Cerebellar nuclear complex (tissue), 1 donor: ENCODE results near the gene CCDC188.

Source experiments
- DNase-seq, 2 experiments: peaks; one replicate each; lab custom pipeline; 2025; lab: John Stamatoyannopoulos, UW

Gene CCDC188

DNA sequence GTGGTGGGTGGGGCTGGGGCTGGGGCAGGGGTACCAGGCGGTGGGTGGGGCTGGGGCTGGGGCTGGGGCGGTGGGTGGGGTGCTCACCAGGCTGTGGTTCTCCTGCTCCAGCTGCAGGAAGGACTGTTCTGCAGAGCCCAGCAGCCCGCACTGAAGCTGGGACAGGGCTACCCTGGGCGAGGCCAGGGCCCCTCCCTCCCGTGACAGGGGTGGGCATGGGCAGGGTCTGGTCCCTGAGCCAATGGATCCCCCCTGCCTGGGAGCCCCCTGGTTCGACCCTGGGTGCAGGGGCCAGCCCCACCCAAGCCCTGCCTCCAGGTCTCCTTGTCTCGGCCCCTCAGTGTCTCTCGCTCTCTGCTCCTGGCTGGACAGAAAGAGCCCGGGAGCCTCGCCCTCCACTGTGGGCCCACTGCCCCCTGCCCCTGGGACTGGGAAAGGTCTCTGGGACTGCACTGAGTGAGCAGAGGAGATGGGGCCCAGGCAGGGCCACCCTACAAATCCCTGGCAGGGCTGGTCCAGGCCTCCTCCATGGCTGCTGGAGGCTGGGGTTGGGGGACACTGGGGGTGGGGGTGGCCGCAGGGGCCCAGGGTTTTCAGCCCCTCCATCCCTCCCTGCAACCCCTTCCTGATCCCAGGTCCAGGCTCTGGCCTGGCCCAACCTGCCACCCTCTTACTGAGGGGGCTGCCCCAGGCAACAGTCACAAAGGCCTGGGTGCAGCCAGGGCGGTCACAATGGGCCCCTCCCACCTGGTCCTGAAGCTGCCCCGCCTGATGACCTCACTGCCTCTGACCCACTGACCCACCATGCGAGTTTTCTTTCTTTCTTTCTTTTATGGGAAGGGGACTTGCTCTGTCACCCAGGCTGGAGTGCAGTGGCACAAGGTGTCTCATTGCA is at the start of gene CCDC188:
TSS of gene CCDC188 (minus strand) at position 675 of the 895 bp plus-strand sequence. CDS start at position 606, 69 bp downstream.
- DNase-seq = no peak

DNA sequence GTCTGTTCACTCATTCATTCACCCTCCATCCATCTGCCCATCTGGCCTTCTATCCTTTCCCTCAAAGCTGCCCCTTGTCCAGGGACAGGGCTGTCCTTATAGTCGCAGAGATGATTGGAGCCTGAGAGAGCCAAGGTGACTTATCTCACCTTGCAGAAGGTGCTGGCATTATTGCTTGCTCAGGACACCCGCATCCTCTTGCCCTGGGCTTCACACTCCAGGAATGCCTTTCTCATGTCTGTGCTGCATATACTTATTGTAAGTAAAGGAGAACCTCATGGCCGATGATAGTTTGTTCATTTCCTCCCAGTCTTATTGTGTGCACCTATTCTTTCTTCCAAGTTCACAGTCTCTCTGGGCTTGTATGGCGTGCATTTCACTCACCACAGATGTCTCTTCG is 49.1 kb upstream of the CCDC188 start:
- no peak for DNase-seq

DNA sequence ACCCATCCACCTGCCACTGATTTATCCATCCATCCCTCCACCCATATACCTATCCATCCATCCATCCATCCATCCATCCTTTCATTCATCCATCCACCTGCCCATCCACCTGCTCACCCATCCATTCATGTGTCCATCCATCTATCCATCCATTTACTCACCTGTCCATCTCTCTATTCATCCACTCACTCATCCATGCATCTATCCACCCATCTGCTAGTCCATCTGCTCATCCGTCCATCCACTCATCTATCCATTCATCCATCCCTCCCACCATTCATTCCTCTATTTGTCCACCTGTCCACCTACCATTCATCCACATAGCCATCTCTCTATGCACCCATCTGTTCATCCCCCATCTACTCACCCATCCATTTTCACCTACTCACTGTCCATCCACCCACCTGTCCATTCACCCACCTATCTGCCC is 48.6 kb upstream of the CCDC188 start:
- no peak for DNase-seq

DNA sequence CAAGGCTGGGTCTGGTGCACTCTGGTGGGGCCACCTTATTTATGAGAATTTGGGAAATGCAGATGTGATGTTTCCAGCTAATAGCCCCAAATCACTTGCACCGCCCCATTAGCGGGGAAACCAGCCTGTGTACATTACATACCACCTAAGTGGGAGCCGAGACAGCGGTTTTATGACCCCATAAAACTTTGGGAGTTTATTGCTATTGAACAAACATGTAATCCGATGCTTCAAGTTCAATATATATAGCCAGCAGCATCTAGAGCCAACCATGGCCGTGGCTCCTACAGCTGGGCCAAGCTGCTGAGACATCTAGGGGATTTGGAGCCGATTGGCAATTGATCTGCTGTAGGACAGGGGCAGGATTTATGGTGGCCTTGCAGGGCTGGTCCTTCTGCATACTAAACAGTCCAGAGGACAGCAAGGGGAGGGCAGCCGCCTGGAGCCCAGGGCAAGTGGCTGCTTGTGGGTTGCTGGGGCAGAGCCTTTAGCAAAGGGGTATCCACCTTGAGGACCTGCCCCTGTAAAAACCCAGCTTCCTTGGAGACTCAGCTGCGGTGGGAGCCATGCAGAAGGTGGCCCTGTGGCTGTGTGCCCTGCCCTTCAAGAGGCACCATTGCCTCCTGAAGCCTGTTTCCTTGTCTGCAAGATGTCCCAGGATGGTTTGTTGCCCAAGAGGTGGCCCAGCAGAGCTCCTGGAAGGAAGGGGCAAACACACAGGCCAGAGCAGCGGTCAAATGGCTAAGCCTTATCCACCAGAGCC is 47.9 kb upstream of the CCDC188 start:
- no peak for DNase-seq

DNA sequence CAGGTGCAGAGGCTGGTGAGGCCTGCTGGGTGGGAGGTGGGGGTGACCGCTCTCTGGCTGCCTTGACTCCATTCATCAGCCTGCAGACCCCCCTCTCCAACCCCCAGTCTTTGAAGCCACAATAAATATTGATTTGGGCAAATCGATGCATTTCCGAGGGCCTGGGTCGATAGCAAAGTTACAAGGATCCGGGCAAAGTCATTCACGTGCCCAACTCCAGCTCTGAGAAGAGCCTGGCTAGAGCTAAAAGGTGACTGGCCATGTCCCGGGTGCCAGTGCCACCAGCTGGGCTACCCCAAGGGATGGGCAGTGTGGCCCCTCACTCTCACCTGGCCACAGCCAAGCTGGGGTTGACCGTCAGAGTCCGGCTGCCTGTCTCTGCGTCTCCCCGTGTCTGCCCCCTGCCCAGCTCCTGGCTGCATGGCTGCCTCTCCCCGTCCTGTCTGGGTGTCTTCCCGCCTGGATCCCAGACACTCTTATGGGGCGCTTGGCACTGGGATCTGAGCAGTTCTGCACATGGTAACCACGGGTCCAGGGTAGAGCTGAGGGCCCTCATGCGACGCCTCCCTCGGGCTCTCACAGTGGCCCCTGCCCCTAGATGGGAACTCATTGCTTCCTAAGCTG is 46.7 kb upstream of the CCDC188 start:
- no peak for DNase-seq

DNA sequence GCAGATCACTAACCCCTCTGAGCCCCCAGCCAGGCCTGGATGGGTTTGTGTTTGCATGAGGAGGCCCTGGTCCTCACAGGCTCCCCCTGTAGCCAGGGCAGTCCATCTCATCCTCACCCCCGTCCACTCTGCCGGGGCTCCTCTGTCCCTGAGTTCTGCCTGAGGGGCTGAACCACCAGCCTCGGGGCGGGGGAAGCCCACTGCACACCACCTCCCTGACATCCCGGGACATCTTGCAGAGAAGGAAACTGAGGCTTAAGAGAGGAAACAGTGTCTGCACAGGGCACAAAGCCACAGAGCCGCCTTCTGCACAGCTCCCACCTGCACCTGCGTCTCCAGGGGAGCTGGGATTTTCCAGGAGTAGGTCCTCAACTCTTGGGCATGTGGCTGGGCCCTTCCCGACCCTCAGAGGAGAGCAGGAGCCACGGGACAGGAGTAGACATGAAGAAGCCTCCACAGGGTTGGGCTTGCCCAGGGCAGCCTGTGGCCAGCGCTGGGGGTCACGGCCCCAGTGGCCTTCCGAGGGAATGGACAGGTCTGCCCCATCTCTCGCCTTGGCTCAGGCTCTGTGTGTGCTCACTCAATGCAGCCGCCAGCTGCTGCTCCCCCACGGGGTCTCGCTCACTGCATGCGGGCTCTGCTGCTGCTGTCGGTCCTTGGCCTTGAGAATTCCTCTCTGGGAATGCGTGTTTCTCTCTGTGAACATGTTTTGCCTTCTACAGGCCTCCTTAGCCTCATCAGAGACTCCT is 45.4 kb upstream of the CCDC188 start:
- no peak for DNase-seq

DNA sequence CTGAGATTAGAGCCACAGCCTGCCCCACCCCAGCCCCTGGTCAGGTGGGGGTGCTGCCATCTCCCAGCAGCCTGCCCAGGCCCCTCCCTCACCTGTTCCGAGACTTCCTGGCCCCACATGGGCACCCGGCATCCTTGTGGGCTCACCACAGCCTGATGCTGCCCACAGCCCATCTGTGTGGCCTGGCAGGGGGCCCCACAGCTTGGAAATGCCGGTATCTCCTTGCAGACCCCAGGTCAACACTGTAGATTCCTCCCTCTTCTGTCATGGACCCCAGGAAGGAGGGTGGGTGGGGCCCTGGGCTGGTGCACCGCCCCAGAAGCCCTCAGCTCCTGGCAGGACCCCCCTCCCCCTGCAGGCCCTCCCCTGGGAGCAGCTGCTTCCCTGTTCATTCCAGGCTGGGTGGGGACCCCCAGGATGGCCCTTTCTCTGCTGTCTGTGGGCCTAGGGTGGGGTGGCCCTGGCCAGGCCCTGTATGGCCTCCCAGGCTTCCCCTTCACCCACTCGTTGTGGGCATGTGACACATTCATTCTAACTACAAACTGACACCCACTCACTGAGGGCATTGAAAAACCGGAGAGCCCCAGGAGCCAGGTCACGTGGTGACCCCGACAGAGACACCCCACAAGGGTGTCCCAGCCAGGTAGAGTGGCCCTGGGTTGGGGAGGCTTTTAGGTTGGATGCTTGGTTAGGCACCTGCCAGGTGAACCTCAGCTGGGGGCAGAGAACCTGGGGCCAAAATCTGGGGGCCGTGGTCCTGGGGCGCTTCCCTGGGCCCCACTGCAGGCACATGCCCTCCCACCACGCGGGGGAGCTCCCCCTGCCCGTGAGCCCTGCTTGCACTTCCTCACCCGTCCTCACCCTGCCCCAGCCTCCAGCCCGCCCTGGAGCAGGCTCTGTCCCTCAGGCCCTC is 44.1 kb upstream of the CCDC188 start:
- DNase-seq = no peak

DNA sequence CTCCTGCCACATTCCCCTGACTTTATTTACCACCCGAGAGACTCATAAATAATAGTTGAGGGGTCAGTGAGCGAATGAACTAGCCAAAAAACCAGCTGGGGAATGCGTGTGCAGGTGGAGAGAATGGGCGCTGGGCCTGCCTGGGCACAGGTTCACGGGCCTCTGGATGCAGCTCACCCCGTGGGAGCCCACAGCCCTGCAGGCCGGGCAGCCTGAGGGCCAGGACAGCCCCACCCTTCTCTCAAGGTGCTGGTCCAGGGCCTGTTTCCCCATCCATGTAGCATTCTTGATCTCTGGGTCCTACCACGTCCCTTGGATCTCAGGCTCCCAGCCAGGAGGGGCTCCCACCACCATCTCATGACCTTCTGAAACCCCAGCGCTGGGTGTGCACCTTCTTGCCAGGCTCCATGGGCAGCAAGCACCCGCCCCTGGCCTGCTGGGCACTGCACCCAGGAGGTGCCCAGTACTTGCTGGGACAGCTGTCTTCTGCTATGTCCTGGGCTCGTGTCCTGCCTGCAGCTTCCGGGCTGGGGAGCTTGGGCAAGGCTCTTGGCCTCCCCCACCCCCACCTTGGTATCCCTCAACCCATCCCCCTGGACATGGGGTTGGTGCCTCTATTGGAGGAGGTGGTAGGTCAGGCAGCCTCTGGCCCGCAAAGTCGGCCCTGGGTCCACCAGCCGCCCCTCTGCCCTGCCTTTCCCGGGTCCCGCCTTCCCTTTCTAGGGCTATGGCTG is 43.1 kb upstream of the CCDC188 start:
- DNase-seq = no peak

DNA sequence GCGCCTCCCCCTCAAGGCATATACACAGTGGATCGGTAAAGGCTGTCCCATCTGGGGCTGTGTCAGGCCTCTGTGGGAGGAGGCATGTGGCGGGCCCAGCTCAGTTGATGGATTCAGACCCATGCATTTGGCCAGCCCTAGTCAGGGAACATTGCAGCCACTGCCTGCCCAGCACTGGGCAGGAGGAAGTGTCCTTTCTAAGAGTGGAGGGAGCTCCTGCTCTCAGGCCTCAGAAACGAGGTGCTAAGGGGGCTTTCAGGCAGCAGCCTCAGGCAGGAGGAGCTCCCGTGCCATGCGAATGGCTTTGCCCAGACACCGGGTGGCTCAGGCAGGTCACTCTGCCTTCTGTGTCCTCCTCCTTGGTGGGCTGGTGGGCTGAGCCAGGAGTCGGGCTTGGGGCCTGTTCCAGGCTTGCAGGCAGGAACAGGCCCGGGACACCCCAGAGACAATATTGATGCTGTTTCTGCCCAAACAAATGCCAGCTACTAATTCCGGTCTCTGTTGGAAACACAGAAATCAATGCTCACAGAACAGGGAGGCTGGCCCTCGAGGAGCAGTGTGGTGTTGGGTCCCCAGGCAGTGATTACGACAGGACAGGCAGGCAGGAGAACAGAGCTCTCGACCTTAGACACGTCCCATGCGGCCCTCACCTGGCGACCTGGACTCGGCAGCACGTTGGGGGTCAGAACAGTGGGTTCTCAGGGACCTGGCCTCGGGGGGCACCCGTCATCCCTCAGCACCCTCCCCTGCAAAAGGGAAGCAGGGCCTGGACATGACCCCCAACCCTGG is 42.3 kb upstream of the CCDC188 start:
- DNase-seq = no peak

DNA sequence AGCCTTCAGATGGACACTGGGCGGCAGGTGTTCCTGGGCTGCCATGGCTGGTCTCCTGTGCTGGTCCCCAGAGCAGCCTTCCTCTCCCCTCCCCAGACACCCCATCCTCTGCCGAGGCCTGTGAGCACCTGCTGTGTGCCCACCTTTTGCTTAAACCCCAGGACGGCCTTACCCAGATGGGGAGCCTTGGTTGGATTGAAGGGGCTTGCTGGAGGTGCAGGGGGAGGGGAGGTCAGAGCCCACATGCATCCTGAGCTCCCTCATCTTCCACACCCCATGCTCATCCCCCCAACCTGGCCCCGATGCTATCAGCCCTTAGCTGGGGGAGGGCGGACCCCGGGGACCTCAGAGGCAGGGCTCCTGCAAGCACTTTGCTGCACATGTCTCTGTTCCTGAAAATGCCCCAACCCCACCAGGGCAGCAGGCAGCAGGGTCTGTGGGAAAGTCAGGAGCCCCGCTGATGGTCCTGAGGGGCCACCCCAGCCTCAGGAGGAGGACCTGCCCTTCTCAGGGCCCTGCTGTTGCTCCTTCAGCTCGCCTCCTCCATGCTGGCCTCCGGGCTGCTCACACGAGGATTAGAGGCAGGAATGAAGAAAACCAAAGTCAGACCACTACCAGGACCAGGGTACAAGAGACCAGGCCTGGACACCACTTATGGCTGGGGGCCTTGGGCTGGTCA is 41.6 kb upstream of the CCDC188 start:
- DNase-seq = no peak

DNA sequence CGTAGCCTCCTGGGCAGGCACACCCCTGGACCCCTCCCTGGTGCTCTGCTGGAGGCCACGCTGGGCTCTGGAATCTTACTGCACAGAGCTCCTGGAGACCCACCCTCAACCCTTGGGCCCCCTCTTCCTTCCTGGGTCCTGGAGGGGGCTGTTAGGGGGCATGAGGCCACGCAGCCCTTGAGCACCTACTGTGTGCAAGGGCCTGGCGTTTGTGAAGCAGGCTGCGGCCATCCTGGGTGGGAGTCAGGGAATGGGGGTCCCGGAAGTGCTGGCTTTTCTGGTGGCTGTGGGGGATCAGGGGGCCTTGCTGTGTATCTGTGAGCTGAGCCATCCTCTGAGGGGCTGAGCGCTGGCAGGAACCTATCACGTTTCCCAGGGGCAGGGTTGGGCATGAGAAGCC is 40.9 kb upstream of the CCDC188 start:
- DNase-seq = no peak

DNA sequence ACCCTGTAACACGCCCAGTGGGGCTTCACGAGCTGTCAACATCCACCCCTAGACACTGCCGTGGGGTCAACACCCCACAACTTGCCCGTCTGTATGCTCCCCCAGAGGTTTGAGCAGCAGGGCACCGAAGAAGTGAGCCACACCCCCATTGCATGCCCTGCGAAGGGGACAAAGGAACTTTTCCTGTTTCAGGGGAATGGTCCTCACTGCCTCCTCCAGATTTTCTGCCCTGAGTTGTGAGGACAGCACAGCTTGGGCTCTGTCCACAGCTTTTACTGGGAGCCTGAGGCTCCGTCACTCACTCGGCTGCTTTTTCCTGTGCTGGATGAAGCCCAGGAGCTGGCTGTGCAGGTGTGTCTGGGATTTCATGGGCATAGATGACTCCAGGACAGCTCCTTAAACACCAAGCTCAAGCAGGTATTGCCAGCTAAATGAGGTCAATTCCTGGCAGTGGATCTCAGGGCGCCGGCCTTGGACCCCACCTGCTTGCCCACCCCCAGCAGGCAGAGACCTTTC is 40.2 kb upstream of the CCDC188 start:
- peak in 1 of 2 experiments; percentile 20 for DNase-seq

DNA sequence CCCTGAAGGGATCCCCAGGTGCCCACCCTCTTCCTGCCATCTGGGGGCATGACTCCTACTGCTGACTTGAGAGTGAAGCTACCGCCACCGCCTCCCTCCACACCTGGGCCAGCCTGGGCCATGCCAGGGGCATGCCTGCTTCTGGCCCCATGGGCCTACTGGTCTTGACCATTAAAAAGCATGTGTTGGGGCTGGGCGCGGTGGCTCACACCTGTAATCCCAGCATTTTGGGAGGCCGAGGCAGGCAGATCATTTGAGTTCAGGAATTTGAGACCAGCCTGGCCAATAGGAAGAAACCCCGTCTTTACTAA is 37.7 kb upstream of the CCDC188 start:
- DNase-seq = no peak

DNA sequence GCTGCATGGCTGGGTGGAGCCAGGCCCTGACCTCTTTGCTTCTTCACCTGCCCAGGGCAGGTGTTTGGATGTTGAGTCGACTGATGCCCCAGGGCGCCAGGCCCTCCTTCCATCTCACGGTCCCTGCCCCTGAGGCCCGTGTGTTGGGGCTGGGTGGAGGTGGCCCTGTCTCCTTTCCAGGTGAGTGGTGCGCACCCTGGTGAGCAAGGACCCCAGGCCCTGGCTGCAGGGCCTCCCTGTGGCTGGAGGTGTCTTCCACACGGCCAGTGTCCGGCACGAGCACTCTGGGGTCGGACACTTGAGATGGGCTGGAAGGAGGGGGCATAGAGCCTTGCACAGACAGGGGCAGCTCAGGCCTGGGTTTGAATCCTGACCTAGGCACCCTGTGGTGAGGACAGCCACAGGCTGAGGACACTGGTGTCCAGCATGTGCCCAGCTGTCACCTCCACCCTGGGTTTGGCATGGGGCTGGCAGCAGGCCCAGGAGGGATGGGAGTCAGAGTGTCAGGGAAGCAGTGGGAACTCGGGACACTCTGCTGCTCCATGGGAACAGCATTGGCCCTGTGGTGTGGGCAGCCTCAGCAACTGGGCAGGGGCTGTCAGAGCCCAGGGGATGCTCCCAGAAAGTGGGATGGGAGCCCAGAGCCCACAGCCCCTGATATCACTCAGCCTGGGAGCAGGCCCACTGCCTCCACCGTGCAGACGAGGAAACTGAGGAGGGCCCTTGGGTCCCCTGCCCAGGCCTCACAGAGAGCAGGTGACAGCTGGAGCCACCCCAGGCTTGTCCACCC is 37.1 kb upstream of the CCDC188 start:
- no peak for DNase-seq

DNA sequence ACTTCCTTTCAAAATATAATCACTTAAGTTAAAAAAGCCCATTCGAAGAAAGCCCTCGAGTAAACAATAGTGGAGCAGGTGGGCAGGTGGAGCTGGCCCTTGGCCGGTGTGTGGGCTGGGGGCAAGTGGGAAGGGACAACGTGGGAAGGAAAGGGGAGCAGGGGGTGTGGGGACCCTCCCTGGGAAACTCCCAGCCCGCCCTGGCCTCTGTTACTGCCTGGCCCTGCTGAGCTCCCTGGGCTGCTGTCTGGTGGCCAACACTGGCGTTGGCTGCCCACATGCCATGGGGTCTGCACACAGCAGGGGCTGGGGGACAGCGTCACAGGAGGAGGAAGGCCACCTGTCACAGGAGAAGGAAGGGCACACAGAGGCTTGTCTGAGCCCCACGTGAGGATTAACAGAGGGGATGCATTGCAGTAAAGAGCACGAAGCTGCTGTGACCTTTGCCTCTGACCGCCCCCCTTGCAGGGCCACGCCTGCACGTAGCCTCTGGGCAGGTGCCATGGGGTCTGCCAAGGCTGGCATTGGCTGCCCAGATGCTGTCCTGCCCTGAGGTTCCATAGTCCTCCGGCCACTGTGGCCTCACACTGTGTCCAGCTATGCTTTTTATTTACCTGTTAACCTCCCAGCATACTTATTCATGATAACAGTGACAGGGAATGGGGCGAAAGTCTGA is 36.2 kb upstream of the CCDC188 start:
- no peak for DNase-seq

DNA sequence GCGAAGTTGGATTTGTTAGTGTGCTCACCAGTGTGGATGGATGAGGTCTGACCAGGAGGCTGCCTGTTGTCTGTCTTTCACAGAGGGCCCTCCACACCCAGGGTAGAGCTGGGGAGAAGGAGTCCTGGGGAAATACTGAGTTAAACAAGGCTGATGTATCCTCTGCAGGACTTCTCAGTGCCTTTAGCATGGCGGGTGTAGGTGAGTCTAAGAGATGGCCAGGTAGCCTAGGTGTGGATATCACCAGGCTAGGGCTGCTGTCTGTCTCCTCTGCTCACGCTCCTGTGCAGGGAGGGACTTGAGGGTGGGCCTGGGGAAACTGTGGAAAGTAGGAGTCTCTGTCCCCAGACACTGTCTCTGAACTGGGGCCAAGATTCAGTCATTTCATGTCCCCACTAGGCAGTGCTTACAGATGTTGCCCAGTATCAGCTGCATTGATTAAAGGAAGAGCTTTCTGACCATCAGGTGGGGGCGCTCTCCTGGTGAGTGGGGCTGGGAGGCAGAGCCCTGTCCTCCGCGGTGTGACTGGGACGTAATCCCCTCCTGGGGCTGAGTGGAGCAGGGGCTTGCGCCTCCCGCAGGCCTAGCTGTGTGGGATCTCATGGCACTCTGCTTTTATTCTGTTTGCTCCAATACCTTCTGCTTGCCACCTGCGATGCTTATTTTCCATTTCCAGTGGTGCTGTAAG is 35.5 kb upstream of the CCDC188 start:
- no peak for DNase-seq

DNA sequence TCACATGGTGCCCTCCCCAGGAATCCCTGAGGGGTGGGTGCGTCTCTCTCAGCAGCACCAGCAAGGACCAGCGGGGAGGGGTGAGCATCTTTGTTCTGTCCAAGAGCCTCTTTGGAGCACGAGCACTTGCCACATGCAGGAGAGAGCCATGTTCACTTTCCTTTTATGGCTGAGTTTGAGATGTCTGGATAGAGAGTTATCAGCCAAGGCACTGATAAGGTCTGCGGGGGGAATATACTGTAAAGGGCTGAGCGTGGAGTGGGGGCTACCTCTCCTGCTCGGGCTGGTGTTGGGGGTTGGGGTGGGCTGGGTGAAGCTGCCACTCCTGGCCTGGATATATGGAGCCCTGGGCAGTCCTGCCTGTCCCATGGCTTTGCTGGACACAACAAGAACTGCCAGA is 34.9 kb upstream of the CCDC188 start:
- DNase-seq = no peak
